HG03103 (cell line): ENCODE data around the gene SSBP3.

ENCODE experiments used
- ATAC-seq: cut with Tn5 transposase; IDR thresholded peaks from one replicate; pipeline ENCODE4 v1.9.1; 2021; ENCODE audit warnings: low read depth; ENCODE audit not compliant: unreplicated experiment

SSBP3 gene

GRCh38 chr1:54413295-54413694, 7.1 kb upstream of the SSBP3 start:
- no peak for ATAC-seq

DNA sequence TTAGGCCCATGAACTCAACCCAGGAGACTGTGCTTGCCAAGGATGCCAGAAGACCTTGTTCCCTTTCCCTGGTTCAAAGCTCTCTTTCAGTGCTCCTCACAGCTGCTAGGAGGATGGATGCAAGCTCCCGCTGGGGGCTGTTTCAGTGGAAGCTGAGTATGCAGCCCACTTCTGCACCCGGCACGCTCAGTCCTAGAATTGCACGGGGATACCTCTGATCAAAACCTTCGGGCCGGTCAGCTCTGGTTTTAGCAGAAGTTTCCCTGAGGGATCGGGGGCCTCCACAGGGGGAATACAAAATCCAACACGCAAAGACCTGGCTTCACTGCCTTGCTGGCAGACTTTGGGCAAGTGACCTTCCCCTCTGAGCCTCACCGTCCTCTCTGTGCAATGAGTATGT, 4.2 kb upstream of the SSBP3 start:
- ATAC-seq = no peak

GRCh38 chr1:54409156-54410142, 3.3 kb upstream of the SSBP3 start:
- no peak for ATAC-seq

- no peak for ATAC-seq
Measured at GRCh38 chr1:54408147-54409066, 2.2 kb upstream of the SSBP3 start.

DNA sequence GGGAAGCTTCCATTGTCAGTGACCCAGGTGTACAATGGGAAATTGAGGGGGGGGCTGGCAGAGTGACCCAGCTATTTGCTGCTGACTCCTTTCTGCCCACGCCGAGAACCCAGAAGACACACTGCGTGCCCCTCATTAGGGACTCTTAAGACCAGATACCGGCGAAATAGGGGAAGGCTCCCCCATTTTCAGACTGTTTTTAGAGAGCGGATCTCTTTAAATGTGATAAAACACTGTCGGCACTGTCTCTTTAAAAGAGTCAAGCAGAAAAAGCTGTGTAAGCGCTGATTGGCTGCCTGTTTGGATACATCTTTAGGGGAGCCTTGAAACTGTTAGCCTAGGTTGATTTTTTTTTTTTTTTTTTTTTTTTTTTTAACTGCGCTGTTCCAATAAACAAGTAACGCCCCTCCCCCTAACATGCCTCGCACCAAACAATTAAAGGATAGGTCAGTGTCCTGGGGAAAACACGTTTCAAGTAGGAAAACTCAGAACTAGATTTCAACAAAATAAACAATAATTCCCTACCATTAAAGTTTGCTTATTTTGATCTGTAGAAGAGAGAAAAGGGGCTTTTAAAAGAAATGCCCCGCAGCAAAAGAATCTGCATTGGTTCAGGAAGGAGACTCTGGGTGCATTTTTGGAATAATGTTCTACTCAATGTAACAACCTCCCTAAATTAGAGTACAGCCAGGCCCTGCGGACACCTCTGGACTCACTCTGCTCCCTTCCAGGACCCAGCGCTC, 1.4 kb upstream of the SSBP3 start:
- no peak for ATAC-seq

DNA sequence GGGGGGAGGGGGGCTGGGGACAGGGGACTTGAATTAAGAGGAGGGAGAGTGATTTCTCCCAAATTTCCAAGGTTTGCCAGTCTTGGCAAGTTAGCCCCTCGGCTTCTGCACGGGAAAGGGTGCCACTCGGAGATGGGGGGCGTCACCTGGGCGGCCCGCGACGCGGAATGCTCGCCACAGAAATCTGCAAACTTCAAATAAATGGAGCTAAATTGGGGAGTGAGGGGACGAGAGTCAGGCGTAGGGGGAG, 885 bp upstream of the SSBP3 start:
- no peak for ATAC-seq

- no peak for ATAC-seq
Measured at GRCh38 chr1:54405898-54406293, 298 bp downstream of the SSBP3 start.

- ATAC-seq = no peak
Measured at GRCh38 chr1:54404939-54405897, 976 bp downstream of the SSBP3 start.

GRCh38 chr1:54404263-54404662, 1.9 kb downstream of the SSBP3 start:
- no peak for ATAC-seq

- no peak for ATAC-seq
Measured at GRCh38 chr1:54403808-54404261, 2.4 kb downstream of the SSBP3 start.

- no peak for ATAC-seq
Measured at GRCh38 chr1:54403405-54403804, 2.8 kb downstream of the SSBP3 start.

DNA sequence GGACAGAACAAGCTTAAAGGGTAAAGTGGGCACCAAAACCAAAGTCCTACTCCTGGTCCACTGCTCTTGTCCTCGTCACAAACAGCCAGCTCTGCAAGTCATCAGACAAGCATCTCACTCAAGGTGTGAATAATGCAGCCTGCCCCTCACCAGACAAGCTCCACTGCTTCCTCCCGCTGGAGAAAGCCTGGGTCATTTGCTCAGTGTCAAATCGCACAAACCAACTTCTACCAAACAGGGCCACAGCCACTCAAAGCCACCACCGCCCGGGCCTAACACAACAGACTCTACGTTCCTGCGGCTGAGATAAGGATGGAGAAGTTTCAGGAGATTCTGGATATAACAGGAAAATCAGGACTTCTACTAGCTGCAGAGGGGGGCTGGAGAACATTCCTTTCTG, 3.3 kb downstream of the SSBP3 start:
- no peak for ATAC-seq

DNA sequence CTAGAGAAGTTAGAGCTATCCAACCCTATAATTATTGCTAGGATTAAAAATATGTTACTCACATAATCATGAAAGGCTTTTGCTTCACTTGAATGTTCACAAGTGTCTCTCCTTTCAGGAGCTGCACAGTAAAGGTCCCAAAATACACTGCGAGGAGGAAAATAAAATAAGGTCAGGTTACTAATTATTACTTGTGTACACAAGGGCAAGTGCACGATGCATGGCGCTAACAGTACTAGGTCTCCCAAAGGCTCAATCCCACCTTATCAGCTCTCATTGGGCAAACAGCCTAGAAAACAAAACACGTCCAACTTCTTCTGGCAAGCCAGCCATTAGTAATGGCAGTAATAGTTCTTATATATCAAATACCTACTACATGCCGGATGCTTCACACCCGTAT, 4.4 kb downstream of the SSBP3 start:
- ATAC-seq = no peak

GRCh38 chr1:54400329-54400728, 5.9 kb downstream of the SSBP3 start:
- no peak for ATAC-seq

DNA sequence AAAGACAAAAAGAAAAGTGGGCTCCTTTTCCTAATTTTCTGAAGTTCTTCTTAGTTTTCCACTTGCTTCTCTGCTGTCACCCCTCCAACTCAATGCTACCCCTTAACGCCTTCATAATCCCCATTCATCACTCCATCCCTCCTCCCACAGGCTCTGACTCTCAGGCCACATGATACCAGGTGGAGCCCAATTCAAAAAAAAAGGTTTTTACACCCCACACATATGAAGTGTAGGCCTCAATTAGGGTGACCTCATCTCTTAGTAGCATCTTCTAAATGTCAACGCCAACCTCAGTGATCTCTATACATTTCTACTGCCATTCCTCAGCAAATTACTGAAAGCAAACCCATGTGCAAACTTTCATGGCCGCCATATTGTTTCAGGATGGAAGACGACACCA, 6.4 kb downstream of the SSBP3 start:
- no peak for ATAC-seq

DNA sequence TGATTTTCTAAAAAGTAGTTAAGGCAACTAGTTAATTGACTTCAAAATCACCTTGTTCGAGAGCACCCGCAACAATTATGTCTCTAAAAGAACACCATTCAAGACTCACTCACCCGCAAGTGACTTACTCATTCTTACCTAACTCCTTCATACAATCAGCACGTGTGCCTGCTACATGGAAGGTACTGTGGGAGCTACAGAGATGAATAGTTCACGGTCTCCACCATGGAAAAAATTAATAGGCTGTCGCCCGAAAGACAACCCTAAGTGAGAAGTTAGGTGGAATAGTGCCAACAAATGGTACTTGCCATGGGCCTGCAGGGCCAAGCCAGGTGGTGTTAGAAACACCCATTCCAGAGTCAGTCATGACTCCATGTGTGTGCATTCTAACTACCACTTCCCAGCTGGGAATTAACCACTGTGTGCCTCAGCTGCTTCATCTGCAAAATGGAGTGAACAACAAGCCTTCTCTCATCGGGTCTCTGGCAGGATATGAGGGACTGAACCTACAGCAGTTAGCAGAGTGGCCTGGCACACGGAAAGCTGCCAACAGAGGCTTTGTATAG, 7.1 kb downstream of the SSBP3 start:
- no peak for ATAC-seq

GRCh38 chr1:54397980-54398379, 8.2 kb downstream of the SSBP3 start:
- no peak for ATAC-seq

GRCh38 chr1:54397090-54397591, 9.1 kb downstream of the SSBP3 start:
- ATAC-seq = no peak

- ATAC-seq = no peak
Measured at GRCh38 chr1:54396261-54396933, 9.8 kb downstream of the SSBP3 start.
